Mucosa of descending colon (tissue), 3 donors: ENCODE data around the gene ARID3C. TPM values are rescaled to one million over a fixed set of nuclear protein-coding genes. Genes with fewer than 3 reads are reported as not detected.

Source experiments
- ATAC-seq: fragments of 200-7000 bp; cut with Tn5 transposase; one replicate; pipeline ENCODE4 v1.9.1; 2020; ENCODE audit warnings: mild to moderate bottlenecking, moderate library complexity
- DNase-seq, 3 donors: peaks; one replicate each; pipeline ENCODE4 v3.0.0-alpha.2; 2020
- H3K36me3 ChIP-seq: fragments of 200-600 bp; one replicate; pipeline ENCODE4 v1.8.0; 2021; ENCODE audit warnings: low read depth, mild to moderate bottlenecking
- H3K4me1 ChIP-seq: fragments of 200-600 bp; one replicate; pipeline ENCODE4 v1.8.0; 2021; ENCODE audit warnings: low read depth, mild to moderate bottlenecking
- H3K4me3 ChIP-seq: fragments of 200-600 bp; one replicate; pipeline ENCODE4 v1.8.0; 2021; ENCODE audit warnings: mild to moderate bottlenecking
- H3K9me3 ChIP-seq: fragments of 200-600 bp; one replicate; pipeline ENCODE4 v1.8.0; 2021; ENCODE audit warnings: mild to moderate bottlenecking
- intact Hi-C, 2 donors: fragments of 100-400 bp; cut with DNase I in 1 of 2; cut with micrococcal nuclease in 1 of 2; formaldehyde crosslinking; loops; one replicate each; pipeline versions ENCODE4 v1.11.0 to v1.11.1; 2022; cut with DNase I, micrococcal nuclease
- total RNA-seq, 3 donors: library from RNA; stranded (reverse); fragmentation: NEBNext Ultra II Directional in 2 of 3; extraction: Animal tissue kit (Norgen Biotek cat#: 25700) in 2 of 3; gene quantifications; one replicate each; pipeline versions ENCODE4 v1.2.1 to v1.2.4, GENCODE V29; 2021 to 2023
- TF ChIP-seq, protein P1 (sequence below): fragments of 200-600 bp; IDR thresholded peaks from one replicate; pipeline ENCODE4 v1.8.0; 2022; ENCODE audit warnings: antibody characterized with exemption, mild to moderate bottlenecking
- donor health status: DM: no; HTN: no; CAD: no; lungs with moderate emphysema.
- donor health status: DM: no; HTN: no; CAD: no.
- donor health status: DM: no; HTN: yes; CAD: no.

Gene ARID3C
- total RNA-seq, 3 donors from 2014 or later, result not detected

DNA sequence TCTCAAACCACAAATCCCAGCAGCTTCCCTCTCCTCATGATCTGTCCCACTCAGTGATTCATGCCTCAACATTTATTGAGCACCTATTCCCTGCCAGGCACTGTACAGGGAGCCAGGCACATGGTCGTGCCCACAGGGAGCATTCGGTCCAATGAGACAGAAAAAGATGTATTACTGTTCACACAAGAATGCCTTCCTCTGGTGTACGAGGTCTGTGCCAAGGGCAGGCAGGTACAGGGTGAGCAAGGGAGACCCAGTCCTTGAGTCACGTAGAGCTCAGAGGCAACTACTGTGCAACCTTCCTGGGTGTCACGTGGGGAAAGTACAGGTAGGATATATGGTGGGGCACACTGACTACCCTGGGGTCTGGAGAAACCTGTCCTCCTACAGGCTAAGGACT is 43.9 kb downstream of the ARID3C start:
- intact Hi-C loops, result no loop called here
- TF ChIP-seq, protein P1, sequence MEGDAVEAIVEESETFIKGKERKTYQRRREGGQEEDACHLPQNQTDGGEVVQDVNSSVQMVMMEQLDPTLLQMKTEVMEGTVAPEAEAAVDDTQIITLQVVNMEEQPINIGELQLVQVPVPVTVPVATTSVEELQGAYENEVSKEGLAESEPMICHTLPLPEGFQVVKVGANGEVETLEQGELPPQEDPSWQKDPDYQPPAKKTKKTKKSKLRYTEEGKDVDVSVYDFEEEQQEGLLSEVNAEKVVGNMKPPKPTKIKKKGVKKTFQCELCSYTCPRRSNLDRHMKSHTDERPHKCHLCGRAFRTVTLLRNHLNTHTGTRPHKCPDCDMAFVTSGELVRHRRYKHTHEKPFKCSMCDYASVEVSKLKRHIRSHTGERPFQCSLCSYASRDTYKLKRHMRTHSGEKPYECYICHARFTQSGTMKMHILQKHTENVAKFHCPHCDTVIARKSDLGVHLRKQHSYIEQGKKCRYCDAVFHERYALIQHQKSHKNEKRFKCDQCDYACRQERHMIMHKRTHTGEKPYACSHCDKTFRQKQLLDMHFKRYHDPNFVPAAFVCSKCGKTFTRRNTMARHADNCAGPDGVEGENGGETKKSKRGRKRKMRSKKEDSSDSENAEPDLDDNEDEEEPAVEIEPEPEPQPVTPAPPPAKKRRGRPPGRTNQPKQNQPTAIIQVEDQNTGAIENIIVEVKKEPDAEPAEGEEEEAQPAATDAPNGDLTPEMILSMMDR, result no peak
- DNase-seq (no peak), ATAC-seq (no peak)
- H3K36me3 ChIP-seq, result no peaks in the 10 kb centered on the region
- H3K9me3 ChIP-seq, result no peaks in the 10 kb centered on the region
- no peak overlapping the region for H3K4me3 ChIP-seq
- H3K4me1 ChIP-seq, result peaks cover 13% of the 10 kb centered on the region

DNA sequence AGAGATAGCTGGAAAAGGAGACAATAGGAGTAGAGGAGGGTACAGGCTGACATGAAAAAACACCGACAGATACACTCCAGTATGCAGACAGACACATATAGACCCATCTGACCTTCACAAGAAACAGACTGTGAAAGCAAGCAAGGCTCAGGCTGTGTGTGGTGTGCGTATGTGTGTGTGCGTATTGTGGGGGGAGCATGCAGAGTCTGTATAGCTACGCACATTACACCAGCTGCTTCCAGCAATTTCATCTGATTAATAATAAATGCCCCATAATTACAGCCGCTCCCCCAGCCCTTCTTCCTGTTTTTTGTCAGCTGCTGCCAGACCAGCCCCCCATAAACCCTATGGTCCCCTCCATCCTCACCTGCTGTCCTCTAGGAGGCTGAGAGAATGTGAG is 46.1 kb downstream of the ARID3C start:
- TF ChIP-seq, protein P1, result no peak
- H3K9me3 ChIP-seq, result no peaks in the 10 kb centered on the region
- no peak overlapping the region for H3K4me3 ChIP-seq
- intact Hi-C loops, result no loop called here
- ATAC-seq (no peak), DNase-seq (no peak)
- peaks cover 5% of the 10 kb centered on the region for H3K4me1 ChIP-seq
- no peaks in the 10 kb centered on the region for H3K36me3 ChIP-seq

DNA sequence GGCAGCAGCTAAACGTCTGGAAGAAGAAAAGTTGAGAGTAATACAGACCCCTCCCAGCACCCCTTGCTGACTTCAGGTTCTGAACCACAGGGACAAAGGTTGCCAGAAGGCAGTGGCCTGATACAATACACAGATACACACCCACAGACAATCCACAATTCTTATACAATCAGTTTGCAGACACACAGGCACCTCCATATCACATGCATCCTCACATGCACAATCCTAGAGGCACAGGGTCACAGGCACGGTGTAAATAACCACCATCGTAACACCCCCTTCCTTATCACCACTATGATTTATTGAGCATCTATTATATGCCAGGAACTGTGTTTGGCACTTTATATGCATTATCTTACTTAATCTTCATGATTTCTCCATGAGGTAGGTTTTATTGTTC is 47.5 kb downstream of the ARID3C start:
- intact Hi-C loops, result no loop called here
- H3K36me3 ChIP-seq, result no peaks in the 10 kb centered on the region
- DNase-seq, result no peak
- no peaks in the 10 kb centered on the region for H3K9me3 ChIP-seq
- ATAC-seq, result peak; percentile 18
- TF ChIP-seq, protein P1, result no peak
- H3K4me1 ChIP-seq, result peaks cover 9% of the 10 kb centered on the region
- no peak overlapping the region for H3K4me3 ChIP-seq

DNA sequence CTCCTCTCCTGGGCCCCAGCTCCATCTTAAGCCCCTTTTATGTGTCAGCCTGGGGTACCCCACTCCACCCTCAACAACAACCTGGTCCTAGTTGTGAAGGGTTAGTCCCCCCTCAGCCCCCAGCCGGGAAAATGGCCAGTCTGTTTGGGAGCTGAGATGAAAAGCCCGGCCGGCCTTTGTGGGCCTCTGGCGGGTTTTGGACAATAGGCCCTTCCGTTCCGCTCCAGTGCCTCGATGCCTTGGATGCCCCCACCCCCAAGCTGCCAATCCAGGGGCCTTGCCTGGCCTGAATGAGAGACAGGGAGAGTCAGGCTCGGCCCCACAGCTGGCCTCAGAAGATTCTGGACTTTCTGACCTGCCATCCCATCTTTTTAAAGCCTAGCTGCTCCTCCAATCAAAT is 48.5 kb downstream of the ARID3C start:
- intact Hi-C loops, result no loop called here
- no peak overlapping the region for H3K4me3 ChIP-seq
- no peak for ATAC-seq

DNA sequence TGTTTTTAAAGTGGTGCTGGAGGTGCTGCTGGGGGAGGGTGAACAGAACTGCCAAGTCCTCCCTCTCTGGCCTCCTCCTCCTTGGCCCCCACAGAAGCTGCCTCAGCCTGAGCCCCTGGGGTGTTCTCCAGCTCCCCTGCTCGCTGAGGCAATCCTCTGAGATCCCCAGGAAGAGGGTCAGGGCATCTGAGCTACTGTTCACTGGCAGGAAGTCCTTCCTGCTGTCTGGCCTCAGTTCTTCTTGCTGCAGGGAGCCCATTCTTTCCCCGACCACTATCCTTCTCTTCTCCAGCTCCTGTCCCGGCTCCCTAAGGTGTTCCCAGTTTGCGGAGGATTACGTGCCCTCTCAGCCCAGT is 49.1 kb downstream of the ARID3C start:
- Histone ChIP-seq H3K4me1 (peaks cover 14% of the 10 kb centered on the region), H3K36me3 (no peaks in the 10 kb centered on the region), H3K9me3 (no peaks in the 10 kb centered on the region), H3K4me3 (no peak overlapping the region)
- intact Hi-C loops, result no loop called here
- ATAC-seq, result no peak
- DNase-seq, result no peak
- TF ChIP-seq, protein P1, result no peak

More for the DNA sequence above, 48.5 kb downstream of the ARID3C start:
- Histone ChIP-seq H3K9me3 (no peaks in the 10 kb centered on the region), H3K4me1 (peaks cover 14% of the 10 kb centered on the region), H3K36me3 (no peaks in the 10 kb centered on the region)
- TF ChIP-seq, protein P1, result no peak
- no peak for DNase-seq

DNA sequence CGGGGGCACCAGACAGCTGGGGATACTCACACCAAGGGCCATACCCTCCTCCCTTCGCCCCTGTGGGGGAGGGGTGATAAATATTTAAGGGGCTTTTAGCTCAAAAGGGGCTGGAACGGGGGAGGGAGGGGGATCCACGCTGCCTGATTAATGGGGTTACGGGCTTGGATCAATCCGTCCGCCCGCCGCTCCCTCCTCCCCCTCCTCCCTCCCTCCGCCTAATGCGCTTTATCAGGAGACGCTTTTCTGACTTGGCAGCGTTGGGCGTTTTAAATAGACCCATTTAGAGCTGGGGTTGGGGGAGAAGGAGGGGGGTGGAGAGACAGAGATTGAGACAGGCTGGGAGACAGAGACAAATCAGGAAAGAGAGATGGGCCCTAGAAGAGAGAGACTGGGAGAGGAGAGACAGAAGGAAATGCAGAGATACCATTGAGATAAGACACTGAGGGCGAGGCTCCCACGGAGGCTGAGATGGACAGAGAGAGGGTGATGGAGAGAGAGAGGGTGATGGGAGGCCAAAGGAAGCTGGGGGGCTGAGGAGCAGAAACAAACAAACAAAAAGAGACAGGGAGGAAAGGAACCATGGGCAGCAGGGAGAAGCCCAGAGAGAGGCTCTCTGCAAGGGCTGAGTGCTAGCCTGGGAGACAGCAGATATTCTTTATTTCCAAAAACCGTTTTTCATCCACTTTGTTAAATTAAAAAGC is 49.6 kb downstream of the ARID3C start:
- peaks cover 14% of the 10 kb centered on the region for H3K4me1 ChIP-seq
- intact Hi-C loops, result no loop called here
- ATAC-seq (no peak), DNase-seq (no peak)
- H3K36me3 ChIP-seq, result no peaks in the 10 kb centered on the region
- no peak overlapping the region for H3K4me3 ChIP-seq
- TF ChIP-seq, protein P1, result no peak
- no peaks in the 10 kb centered on the region for H3K9me3 ChIP-seq
